ENCODE results near the gene PLLP.

Gene PLLP

DNA sequence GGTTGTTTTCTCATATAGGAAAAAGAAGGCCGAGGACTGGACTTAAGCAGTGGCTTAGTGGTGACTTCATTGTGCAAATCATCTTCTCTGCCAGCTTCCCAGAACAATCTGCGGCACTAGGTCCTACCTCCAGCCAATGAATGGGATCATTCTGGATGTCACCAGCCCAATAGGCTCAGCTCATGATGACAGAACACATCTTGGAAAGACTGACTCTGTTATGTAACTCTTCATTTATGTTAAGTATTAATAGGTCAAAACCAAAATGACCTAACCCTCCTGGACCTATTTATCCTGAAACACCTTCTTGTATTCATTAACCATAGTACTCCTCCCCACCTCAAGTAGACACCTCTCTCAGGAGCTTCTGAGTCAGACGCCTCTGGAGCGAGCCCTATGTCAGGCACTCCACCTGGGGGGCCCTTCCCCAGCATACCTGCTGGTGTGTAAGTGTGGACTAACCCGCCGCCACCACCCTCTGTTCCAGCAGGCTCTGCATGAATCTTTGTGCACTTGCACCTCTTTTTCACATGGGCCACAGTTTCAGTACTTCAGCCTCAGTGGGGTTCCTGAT lies 32.2 kb downstream of the PLLP start:
- DNase-seq, result no peak

DNA sequence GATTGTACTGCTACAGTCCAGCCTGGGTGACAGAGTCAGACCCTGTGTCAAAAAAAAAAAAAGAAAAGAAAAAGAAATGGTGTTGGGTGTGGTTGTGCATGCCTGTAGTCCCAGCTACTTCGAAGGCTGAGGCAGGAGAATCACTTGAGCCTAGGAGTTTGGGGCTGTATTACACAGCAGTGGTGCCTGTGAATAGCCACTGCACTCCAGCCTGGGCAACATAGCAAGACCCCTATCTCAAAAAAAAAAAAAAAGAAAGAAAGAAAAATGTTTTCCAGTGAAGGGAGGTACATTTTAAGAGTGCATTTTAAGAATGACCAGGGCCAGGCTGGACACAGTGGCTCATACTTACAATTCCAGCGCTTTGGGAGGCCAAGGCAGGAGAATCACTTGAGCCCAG lies 33.1 kb downstream of the PLLP start:
- no peak for DNase-seq

DNA sequence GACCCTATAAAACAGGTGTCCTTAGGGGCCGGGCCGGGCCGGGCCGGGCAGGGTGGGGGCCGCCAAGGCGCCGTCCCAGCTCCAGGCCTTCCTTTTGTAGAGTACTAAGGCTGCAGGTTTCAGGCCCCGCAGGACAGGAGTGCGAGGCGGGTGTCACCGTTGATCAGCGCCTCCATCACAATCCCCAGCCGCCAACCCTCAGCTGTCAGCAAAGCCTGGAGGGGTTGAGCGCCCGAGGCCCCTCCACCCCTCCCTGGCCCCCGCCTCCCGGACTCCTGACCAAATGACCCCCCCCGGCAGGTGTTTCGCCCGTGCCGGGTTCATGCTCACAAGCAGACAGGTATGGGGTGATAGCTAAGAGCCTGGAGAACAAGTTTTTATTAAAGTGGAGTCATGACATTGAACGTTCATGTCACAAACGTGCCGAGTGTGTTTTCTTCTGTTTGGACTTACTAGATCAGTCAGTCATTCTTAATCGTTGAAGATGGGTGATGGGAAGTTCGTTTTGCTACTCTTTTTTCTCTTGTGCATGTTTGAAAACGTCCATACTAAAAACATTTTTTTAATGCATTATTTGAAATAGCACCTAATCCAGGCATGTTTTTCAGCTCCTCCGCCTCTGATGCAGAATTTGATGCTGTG lies 38.9 kb downstream of the PLLP start:
- no peak for DNase-seq

DNA sequence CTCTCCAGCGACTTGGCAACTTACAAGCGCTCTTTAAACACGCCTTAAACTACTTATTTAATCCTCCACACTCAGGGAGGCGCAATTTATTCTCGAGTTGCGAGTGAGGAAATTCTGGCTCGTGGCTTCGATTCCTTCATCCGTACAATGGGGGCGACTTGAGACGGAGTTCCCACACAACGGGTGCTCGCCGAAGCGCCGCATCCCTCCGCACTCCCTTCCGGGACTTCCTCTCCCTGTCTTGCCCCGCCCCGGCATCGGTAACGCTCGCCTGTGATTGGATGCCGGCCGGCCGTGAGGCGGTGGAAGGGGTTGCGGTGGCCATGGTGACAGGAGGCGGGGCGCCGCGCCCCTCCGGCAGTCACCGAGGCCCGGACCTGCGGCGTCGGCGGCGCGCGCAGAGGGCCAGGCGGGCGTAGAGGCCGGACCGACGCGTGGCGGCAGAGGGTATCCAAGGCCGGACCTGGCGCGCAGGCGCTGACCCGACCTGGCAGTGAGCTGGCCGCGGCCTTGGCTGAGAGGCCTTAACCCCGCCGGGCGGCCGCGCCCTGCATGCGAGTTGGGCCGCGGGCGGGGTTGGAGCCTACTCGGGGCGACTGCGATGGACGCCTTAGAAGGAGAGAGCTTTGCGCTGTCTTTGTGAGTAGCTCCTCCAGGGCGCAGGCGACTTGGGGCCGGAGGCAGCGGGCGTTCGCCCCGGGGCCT lies 39.6 kb downstream of the PLLP start, which contains the start of gene ARL2BP:
TSS of gene ARL2BP (plus strand) at position 493 of the 705 bp plus-strand sequence. CDS start at position 602, 109 bp downstream.
- peak; percentile 92 for DNase-seq

DNA sequence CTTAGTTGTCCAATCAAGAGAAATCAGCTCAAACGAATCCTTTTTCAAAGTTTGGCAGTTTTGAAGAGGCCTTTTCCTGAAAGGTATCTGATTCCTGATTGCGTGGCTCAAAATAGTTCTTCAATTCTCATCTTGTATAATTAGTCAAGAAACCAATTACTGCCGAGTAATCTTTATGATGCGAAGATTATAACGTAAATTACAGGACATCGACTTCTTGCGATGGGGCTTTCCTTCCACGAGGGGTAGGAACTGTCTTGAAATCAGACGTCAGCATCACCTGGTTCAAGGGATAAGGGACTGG lies 40.1 kb downstream of the PLLP start:
- DNase-seq, result no peak

DNA sequence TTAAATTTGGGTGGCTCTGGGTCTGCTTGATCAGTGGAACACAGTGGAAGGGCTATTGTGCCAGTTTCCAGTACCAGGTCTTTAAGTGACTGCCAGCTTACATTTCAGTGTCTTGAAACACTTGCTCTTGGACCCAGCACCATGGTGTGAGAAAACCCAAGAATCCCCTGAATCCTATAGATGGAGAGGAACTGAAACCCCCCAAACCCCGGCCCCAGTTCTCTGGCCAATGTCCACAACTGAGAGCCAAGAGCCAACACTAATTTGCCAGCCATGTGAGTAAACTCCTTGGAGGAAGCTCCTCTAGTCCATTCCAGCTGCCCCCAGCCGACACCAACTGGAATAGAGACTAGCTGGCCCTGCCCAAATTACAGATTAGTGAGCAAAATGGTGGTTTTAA lies 41.8 kb downstream of the PLLP start:
- no peak for DNase-seq

DNA sequence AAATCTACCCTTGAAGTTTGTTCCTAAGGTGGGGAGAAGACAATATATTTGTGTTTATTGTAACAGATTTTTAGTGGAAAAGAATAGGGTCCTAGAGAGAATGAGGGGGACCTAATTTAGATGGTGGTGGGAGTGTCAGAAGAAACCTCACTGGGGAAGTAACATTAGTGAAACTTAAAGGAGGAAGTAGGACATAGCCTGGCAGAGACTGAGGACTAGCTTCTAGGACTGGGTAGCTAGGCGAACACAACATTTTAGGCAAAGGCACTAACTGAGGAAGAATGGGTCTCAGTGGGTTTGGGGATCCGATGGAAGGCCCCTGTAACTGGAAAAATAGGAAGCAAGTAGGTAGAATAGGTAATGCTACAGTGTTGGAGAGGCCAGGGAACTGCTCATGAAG lies 43.6 kb downstream of the PLLP start:
- no peak for DNase-seq

DNA sequence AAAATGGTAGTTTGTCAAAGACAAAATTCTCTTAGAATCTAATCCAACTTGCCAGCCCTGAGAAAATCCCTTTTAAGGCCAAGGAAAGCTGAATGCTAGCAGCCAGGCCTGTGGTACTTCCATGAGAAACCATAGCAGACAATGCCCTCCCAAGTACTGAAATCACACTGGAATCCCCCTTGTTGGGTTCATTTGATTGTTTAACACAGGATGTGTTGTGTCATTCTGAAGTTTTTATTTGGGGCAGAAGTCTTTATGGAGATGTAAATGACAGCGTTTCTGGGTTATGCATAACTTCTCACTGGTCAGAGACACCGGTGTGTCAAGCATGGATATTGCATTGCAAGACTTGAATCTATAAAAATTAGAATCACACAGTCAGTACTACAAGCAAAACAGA lies 45.4 kb downstream of the PLLP start:
- DNase-seq, result no peak

DNA sequence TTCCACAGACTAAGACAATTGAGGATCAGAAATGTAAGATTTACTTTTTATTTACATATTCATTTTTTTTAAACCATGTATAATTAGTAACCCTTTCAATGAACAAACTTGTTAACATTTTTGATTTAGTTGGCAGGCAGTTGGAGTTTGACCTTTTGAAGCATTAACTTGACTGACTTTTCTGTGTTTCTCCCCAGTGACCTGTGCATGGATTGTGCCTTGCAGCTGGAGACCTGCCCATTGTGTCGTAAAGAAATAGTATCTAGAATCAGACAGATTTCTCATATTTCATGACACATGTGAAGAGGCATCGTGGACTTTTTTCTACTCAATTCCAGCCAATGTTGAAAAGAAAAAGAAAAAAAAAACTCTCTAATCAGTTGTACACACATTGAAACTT lies 45.8 kb downstream of the PLLP start:
- no peak for DNase-seq

DNA sequence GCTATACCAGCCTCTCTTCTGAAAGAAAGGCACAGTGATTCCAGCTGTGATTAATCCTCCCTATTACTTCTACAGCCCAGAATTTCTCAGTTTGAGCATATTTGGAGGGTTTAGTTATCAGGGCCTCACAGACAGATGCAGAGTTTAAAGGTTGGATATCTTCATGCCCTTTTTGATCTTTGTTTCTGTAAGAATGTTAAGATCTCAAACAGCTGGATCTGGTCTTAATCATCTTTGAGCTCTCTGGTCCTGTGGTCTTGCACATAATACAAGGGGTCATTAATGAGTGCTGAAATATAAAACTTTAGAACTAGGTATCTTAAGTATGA lies 48.5 kb downstream of the PLLP start:
- DNase-seq, result no peak

DNA sequence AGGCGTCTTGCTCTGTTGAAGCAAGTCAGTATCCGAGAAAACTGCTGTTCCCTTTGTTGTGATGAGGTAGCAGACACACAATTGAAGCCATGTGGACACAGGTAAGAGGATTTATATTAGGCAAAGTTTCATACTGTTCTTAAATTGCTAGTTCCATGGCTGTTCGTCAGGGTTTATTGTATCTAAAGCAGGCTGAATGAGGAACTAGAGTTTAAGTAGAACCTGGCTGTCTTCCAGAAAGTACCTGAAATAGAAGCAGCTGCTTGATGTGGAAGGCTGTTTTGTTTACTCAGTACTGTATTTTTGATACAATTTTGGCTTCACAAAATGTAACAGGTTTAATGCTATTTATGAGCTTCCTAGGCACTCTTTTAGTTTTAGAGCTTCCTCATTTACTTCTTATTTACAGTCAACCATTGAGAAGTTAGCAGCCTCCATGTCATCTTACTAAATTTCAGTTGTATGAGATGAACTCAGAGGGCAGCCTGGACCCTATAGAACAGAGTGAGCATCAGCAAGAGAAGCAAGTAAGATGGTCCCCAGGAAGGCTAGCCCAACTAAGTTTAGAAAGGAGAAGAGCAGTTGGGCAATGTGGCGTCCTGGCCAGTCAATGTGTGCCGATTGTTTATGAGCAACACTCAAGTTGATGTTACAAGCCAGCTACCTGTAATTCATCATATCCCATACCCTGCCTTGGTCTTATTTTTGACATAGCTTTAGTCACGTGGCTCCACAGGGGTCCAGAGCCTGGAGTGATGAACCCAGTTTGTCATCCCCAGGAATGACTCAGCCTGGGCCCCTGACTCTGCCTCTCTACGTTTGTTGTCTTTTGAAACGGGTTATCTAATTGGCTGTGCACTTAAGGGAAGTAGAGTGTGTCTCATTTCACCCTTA lies 49.1 kb downstream of the PLLP start:
- DNase-seq, result no peak

DNA sequence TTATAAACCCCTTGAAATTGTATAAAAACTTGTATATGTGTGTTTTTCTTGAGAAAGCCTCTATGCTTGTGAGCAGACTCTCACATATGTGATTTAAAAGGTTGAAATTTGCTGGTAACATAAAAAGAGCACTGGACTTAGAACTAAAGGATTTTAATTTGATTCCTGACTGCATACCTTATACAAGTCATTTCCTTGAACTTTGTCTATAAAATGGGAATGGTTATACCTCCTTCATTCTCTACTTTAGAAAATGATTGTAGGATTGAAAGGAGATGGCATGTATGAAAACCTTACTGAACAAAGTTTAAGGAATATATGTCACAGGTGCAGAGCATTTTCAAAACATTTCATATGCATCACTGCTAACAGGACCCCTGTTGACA lies 49.8 kb downstream of the PLLP start:
- no peak for DNase-seq

DNA sequence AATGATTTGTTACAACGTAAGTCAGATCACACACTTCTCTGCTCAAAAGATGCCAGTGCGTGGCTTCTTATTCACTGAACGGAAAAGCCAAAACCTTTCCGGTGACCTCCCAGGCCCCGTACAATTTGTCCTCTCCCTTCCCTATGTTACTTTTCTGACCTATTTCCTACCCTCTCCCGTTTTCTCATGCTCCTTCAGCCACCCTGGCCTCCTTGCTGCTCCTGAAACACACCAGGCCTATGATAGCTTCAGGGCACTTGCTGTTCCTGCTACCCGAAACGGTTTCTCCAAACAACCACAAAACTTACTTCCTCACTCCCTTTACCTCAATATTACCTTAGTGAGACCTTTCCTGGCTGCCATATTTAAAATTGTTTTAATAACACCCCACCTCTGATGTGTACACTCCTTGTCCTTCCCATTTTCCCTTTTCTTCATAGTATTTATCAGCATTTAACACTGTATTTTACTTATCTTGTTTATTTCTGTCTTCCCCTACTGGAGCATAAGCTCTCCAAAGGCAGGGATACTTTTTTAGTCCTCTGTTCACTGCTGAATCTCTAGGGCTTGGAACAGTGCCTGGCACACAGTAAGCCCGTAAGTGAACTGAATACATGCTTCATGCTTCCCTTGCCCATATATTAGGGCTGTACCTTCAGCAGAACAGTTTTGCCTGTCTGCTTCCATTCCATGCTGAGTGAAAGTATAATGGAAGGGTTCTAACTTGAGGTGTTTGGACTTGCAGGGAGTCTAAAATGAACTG lies 50.3 kb downstream of the PLLP start:
- no peak for DNase-seq

DNA sequence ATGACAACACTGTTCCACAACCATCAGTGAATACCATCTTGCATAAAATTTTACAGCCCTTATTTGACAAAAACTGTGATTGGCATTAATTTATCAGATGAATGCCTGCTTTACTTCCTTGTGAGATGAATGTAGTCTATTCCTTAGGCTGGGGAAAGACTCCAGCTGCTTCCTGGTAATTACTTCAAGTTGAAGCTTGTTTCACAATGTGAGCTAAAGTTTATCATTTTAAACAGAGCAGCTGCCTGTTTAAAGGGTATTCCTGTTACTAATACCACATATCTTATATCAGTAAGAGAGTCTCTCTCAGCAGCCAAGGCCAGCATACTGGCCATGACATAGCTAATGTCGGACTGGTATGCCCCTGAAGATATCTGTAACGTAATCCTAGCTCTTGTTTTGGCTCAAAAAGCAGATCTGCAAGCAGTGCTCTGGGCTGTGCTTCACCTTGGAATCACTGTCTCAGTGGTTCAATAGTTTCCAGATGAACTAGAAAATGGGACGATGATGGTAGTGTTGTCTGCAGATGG lies 52.6 kb downstream of the PLLP start:
- DNase-seq, result no peak

DNA sequence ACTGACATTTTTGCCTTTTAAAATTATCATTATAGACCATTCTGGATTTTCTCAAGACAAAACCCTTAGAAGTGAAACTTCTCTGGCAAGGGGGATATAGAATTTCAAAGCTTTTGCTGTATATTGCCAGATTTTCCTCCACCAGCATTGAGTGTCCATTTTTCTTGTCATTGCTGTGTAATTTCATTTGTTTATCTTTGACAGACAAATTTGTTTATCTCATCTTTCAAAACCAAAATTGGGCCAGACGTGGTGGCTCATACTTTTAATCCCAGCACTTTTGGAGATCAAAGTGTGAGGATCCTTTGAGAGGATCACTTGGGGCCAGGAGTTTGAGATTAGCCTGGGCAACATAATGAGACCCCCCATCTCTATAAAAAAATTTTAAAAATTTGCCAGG lies 55.4 kb downstream of the PLLP start:
- no peak for DNase-seq

DNA sequence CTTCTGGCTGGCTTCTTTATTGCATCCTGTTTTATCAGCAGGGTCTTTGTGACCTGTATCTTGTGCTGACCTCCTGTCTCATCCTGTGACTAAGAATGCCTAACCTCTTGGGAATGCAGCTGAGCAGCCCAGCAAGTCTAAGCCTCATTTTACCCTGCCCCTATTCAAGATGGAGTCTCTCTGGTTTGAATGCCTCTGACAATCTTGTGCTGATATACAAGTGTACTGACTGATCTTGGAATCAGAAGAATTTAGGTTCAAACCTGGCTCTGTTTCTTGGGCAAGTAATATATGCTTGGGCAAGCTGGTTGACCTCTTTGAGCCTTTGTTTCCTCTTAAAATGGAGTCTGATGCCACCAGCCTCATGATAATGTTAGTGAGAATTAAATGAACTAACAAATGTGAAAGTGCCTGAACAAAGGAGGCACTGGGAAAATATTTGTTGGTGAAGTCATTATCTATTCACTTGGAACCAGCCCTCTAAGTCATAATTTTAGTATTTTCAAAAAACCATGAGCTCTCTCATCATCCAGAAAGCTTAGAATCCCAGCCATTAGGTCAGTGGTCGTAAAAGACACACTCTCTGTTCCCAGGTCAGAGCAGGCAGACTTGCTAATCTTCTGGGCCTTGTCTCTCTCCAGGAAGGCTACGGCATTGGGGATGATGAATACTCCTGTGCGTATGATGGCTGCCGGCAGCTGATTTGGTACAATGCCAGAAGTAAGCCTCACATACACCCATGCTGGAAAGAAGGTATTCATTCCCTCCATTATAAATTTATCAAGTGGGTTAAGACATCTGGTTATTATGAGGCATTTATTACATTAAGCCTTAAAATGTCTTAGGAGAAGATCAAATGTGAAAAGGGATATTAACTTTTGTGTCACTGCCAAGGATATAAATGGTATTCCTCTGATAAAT lies 57.5 kb downstream of the PLLP start:
- no peak for DNase-seq

DNA sequence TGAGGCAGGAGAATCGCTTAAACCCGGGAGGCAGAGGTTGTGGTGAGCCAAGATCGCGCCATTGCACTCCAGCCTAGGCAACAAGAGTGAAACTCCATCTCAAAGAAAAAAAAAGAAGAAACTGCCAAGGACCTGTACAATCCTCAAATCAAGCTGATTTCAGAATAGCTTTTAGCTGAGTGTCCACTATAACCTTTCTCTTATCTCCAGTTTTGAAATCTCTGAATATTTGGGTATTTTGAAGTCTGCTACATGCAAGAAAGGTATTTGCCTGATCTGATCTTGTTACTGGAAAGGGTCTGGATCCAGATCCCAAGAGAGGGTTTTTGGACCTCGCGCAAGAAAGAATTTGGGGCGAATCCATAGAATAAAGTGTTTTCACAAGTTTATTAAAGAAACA lies 58.5 kb downstream of the PLLP start:
- DNase-seq, result no peak

DNA sequence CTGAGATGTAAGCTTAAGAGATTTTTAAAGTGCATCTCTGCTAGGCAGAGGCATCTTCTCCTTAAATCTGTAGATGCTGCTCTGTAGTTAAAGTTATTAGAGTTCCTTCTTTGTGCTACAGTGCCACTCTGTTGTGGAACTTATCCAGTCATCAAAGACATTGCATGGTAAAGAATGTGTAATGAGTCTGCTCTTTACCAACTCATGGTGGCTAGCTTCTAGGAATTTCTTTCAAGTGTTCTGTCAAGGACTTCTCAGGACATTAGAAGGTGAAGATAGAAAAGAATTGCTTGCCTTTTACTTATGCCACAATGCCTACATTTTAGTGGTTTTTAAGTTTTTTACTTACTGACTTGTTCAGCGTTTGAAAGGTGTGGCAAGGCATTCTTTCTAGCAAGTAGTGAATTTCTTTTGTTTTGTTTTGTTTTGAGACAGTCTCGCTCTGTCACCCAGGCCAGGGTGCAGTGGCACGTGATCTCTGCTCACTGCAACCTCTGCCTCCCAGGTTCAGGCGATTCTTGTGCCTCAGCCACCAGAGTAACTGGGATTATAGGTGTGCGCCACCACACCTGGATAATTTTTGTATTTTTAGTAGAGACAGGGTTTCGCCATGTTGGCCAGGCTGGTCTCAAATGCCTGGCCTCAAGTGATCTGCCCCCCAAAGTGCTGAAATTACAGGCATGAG lies 59.7 kb downstream of the PLLP start:
- no peak for DNase-seq

DNA sequence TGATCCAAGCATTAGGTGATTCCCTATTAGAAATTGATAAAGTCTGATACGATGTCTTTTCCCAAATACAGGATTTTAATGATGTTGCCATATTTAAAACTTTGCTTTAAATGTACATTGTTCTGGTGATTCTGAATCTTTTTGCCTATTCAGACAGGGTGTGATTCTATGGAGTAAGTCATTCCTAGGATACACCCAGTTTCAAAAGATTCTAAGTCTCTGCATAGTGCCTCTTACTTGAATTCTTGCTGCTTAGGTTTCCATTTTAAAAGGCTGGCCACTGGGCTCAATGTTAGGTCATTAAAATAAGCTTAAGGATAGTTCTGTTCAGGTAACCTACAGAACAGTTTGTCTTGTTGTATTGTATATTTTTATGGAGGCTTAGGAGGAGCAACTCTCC lies 61.4 kb downstream of the PLLP start:
- DNase-seq, result no peak

DNA sequence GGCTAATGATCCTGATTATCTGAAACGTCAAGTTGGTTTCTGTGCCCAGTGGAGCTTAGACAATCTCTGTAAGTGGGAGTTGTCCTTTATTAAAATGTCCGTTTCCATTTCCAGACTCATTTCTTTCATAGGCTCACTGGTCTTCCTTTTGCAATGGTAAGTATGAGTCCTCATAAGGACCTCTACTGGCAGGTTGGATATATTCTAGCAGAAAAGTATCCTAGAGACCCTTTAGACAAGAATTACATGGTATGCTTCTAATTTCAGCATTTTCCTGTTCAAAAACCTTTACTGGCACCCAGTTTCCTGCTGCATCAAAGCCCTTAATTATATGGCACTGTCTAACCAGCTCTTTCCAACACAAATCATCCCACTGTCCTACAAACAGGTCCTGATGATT lies 67.5 kb downstream of the PLLP start:
- DNase-seq, result no peak

DNA sequence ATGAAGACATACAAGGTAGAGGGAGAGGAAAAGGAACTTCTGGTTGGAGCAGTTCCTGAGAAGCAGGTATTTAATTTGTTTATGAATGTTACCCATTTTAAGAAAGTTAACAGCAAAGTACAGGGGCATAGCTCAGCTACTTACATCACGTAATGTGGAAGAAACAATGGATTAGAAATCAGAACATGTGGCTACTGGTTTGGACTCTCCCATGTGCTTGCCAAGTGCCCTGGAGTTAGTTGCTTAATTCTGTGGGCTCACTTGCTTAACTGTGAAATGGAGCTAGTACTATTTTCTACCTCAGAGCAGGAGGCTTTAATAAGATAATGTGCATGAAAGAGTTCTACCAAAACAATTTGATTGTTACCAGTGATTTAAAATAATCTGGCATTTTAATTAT lies 71.0 kb downstream of the PLLP start:
- DNase-seq, result no peak
